ENCODE data around the gene EZH2. TPM values are rescaled to one million over a fixed set of nuclear protein-coding genes. Genes with fewer than 3 reads are reported as not detected.

The EZH2 gene
- total and polyA plus RNA-seq, 2 experiments from 2014 or later = 10.7 to 11.7 TPM

- H2AFZ ChIP-seq = no peak overlapping the region
- 73% methylated on average over 8 of the region's 8 CpGs for WGBS (ENCODE audit: low lambda C conversion rate, missing lambda C conversion rate)
Observed at GRCh38 chr7:148912758-148913541, 28.9 kb upstream of the EZH2 start.

GRCh38 chr7:148912151-148912550, 28.1 kb upstream of the EZH2 start:
- H3K36me3 ChIP-seq (replicated peaks; ENCODE audit: insufficient read depth, low read depth) = no peaks in the 10 kb centered on the region
- TF ChIP-seq CTCF (IDR thresholded peaks at IDR 0.05; ENCODE audit: poor library complexity) (no peak), EZH2 (IDR thresholded peaks at IDR 0.05; ENCODE audit: borderline replicate concordance) (no peak), EZH2phosphoT487 (IDR thresholded peaks at IDR 0.05; ENCODE audit: low read depth, severe bottlenecking, unreplicated experiment) (no peak)
- H3K27ac ChIP-seq = no peak overlapping the region
- H3K27me3 ChIP-seq = peaks cover 5% of the 10 kb centered on the region
- WGBS (ENCODE audit: low lambda C conversion rate, missing lambda C conversion rate) = 85% methylated on average over 4 of the region's 4 CpGs
- H3K79me2 ChIP-seq = no peaks in the 10 kb centered on the region
- DNase-seq (ENCODE audit: low spot score) = no peak
- no peaks in the 10 kb centered on the region for H3K9me3 ChIP-seq (ENCODE audit: low read depth)
- H3K4me1 ChIP-seq (ENCODE audit: insufficient read depth) = no peaks in the 10 kb centered on the region
- no peak overlapping the region for H2AFZ ChIP-seq
- H3K4me3 ChIP-seq = no peak overlapping the region
- no peak overlapping the region for H3K4me2 ChIP-seq
- no peaks in the 10 kb centered on the region for H3K9me2 ChIP-seq (replicated peaks; ENCODE audit: insufficient read depth)
- no peaks in the 10 kb centered on the region for H4K20me1 ChIP-seq (ENCODE audit: insufficient read depth, poor library complexity, severe bottlenecking)

More at GRCh38 chr7:148912758-148913541, 28.9 kb upstream of the EZH2 start:
- Histone ChIP-seq H3K36me3 (replicated peaks; ENCODE audit: insufficient read depth, low read depth) (no peaks in the 10 kb centered on the region), H3K4me2 (no peak overlapping the region), H3K79me2 (no peaks in the 10 kb centered on the region), H3K9me3 (ENCODE audit: low read depth) (no peaks in the 10 kb centered on the region), H3K4me3 (no peak overlapping the region), H3K4me1 (ENCODE audit: insufficient read depth) (no peaks in the 10 kb centered on the region), H3K9me2 (replicated peaks; ENCODE audit: insufficient read depth) (no peaks in the 10 kb centered on the region), H4K20me1 (ENCODE audit: insufficient read depth, poor library complexity, severe bottlenecking) (no peaks in the 10 kb centered on the region), H3K27ac (no peak overlapping the region), H3K27me3 (peaks cover 5% of the 10 kb centered on the region)
- DNase-seq (ENCODE audit: low spot score) = no peak
- TF ChIP-seq EZH2phosphoT487 (IDR thresholded peaks at IDR 0.05; ENCODE audit: low read depth, severe bottlenecking, unreplicated experiment) = no peak
- TF ChIP-seq CTCF (IDR thresholded peaks at IDR 0.05; ENCODE audit: poor library complexity) = no peak
- TF ChIP-seq EZH2 (IDR thresholded peaks at IDR 0.05; ENCODE audit: borderline replicate concordance) = no peak

- Histone ChIP-seq H2AFZ (no peak overlapping the region), H3K36me3 (replicated peaks; ENCODE audit: insufficient read depth, low read depth) (no peaks in the 10 kb centered on the region)
Observed at GRCh38 chr7:148911626-148912025, 27.5 kb upstream of the EZH2 start.

More at GRCh38 chr7:148911626-148912025, 27.5 kb upstream of the EZH2 start:
- Histone ChIP-seq H3K4me2 (no peak overlapping the region), H3K27me3 (peaks cover 5% of the 10 kb centered on the region), H4K20me1 (ENCODE audit: insufficient read depth, poor library complexity, severe bottlenecking) (no peaks in the 10 kb centered on the region), H3K4me3 (no peak overlapping the region), H3K9me2 (replicated peaks; ENCODE audit: insufficient read depth) (no peaks in the 10 kb centered on the region), H3K79me2 (no peaks in the 10 kb centered on the region), H3K9me3 (ENCODE audit: low read depth) (no peaks in the 10 kb centered on the region), H3K4me1 (ENCODE audit: insufficient read depth) (no peaks in the 10 kb centered on the region), H3K27ac (no peak overlapping the region)
- no peak for DNase-seq (ENCODE audit: low spot score)
- TF ChIP-seq EZH2phosphoT487 (IDR thresholded peaks at IDR 0.05; ENCODE audit: low read depth, severe bottlenecking, unreplicated experiment) (no peak), CTCF (IDR thresholded peaks at IDR 0.05; ENCODE audit: poor library complexity) (no peak), EZH2 (IDR thresholded peaks at IDR 0.05; ENCODE audit: borderline replicate concordance) (no peak)
- WGBS (ENCODE audit: low lambda C conversion rate, missing lambda C conversion rate) = 85% methylated on average over 1 of the region's 1 CpG

Measured in hepatocyte (in vitro differentiated cells).